K562 (cell line): Measurements from ENCODE around the gene NUP62. TPM values are rescaled to one million over a fixed set of nuclear protein-coding genes. Genes with fewer than 3 reads are reported as not detected.

Experiments
- ATAC-seq: fragments of 200-7000 bp; cut with Tn5 transposase; 3 replicates; pipeline ENCODE4 v1.9.1; 2020; ENCODE audit warnings: moderate library complexity
- BruUV-seq: library from RNA; stranded (reverse); fragments of 400-500 nt; replicated peaks from 2 replicates; lab custom pipeline; 2021; lab: Mats Ljungman, UMichigan
- CTCF ChIA-PET: fragments of 300-600 bp; formaldehyde crosslinking; extraction: SDS; loops from one replicate; lab custom pipeline; 2021; ENCODE audit warnings: low intra/inter-chr PET ratio; lab: Yijun Ruan, JAX
- POLR2A ChIA-PET: fragments of 300-600, 350-650 bp; sonication (Branson Sonifier 250); formaldehyde crosslinking; extraction: SDS; loops from one replicate; lab custom pipeline; 2021; ENCODE audit warnings: antibody characterized with exemption, inconsistent platforms; lab: Yijun Ruan, JAX
- DNase-seq, 4 experiments: peaks; one replicate each; pipeline versions ENCODE4 v3.0.0 to v3.0.0-alpha.2; 2011 to 2018; ENCODE audit warnings: low spot score in 3 of 4, mixed read lengths in 3 of 4; ENCODE audit errors: extremely low read depth in 1 of 4
- FAIRE-seq: peaks from 2 replicates; lab custom pipeline; 2011; peaks lifted over from hg19 to GRCh38; lab: Jason Lieb, UNC
- H2AFZ ChIP-seq: 2 replicates; pipeline ENCODE4 v1.6.0; 2011; ENCODE audit warnings: low read depth, low read length, control low read depth, inconsistent platforms
- H3K27ac ChIP-seq: fragments of 200-600 bp; 3 replicates; pipeline ENCODE4 v1.8.0; 2011; ENCODE audit warnings: low read depth, mild to moderate bottlenecking, control low read depth, inconsistent platforms, low read length, moderate library complexity, mixed read lengths; ENCODE audit errors: extremely low read depth
- H3K27me3 ChIP-seq, 2 experiments: fragments of 300-600 bp in 1 of 2; 2 replicates in 1 of 2; 3 replicates in 1 of 2; pipeline versions ENCODE4 v1.6.0 to v1.8.0; 2011; ENCODE audit warnings: inconsistent platforms in 2 of 2, low read length in 2 of 2, mild to moderate bottlenecking in 1 of 2, mixed read lengths in 1 of 2, moderate library complexity in 1 of 2; ENCODE audit not compliant: control insufficient read depth in 2 of 2, insufficient read depth in 2 of 2
- H3K36me3 ChIP-seq: fragments of 300-600 bp; 3 replicates; pipeline ENCODE4 v1.8.0; 2011; ENCODE audit warnings: mild to moderate bottlenecking, low read length, inconsistent platforms; ENCODE audit not compliant: control insufficient read depth, insufficient read depth
- H3K4me1 ChIP-seq, 2 experiments: fragments of 200-600 bp in 1 of 2; replicated peaks in 1 of 2; 2 replicates in 1 of 2; 3 replicates in 1 of 2; pipeline versions ENCODE4 v1.5.1 to v1.8.0; 2011; ENCODE audit warnings: inconsistent platforms in 2 of 2, low read length in 2 of 2, mild to moderate bottlenecking in 1 of 2, mixed read lengths in 1 of 2, moderate library complexity in 1 of 2; ENCODE audit not compliant: control insufficient read depth in 2 of 2, insufficient read depth in 2 of 2
- H3K4me2 ChIP-seq: 2 replicates; pipeline ENCODE4 v1.6.1; 2011; ENCODE audit warnings: low read length, control low read depth, inconsistent platforms, mixed read lengths; ENCODE audit not compliant: insufficient read depth
- H3K4me3 ChIP-seq: fragments of 200-600 bp; sonication (generic), shearing (Covaris generic); 2 replicates; pipeline ENCODE4 v1.5.1; 2016; ENCODE audit warnings: control low read depth, inconsistent platforms
- H3K79me2 ChIP-seq: fragments of 200-600 bp; 3 replicates; pipeline ENCODE4 v1.8.0; 2011; ENCODE audit warnings: low read length, inconsistent platforms; ENCODE audit not compliant: control insufficient read depth, insufficient read depth
- H3K9ac ChIP-seq, 2 experiments: 2 replicates each; pipeline versions ENCODE4 v1.6.0 to v1.6.1; 2011; ENCODE audit warnings: low read depth in 2 of 2, low read length in 2 of 2, control low read depth in 1 of 2, inconsistent platforms in 1 of 2, mild to moderate bottlenecking in 1 of 2, mixed read lengths in 1 of 2; ENCODE audit not compliant: insufficient read depth in 1 of 2
- H3K9me1 ChIP-seq: one replicate; pipeline ENCODE4 v1.6.0; 2011; ENCODE audit warnings: inconsistent platforms, mild to moderate bottlenecking, low read length, moderate library complexity; ENCODE audit not compliant: control insufficient read depth, insufficient read depth
- H3K9me3 ChIP-seq: replicated peaks from 2 replicates; pipeline ENCODE4 v1.5.1; 2011; ENCODE audit warnings: low read depth, low read length, inconsistent platforms; ENCODE audit not compliant: control insufficient read depth, insufficient read depth
- H4K20me1 ChIP-seq: replicated peaks from 2 replicates; pipeline ENCODE4 v1.6.1; 2011; ENCODE audit warnings: low read length, inconsistent platforms, mixed read lengths; ENCODE audit not compliant: control insufficient read depth, insufficient read depth
- RBFOX2 ChIP-seq: fragments of 200-400 bp; formaldehyde crosslinking; IDR thresholded peaks from 2 replicates; pipeline ENCODE4 v1.6.1; 2017; ENCODE audit warnings: low read depth, mild to moderate bottlenecking, low read length, moderate library complexity
- TAF1 ChIP-seq: IDR thresholded peaks from 2 replicates; pipeline ENCODE4 v1.6.1; 2011; ENCODE audit warnings: mild to moderate bottlenecking, low read length, moderate library complexity; ENCODE audit not compliant: insufficient read depth, control insufficient read depth, severe bottlenecking; ENCODE audit errors: extremely low read depth
- WGBS: fragments of 100-300 bp; shearing (Covaris generic); methylation state at CpG from one replicate; pipeline ENCODE4 v1.1.6; 2016; ENCODE audit warnings: low coverage, mixed read lengths; ENCODE audit not compliant: insufficient coverage; ENCODE audit errors: missing lambda C conversion rate; 5-methylcytosine and 5-hydroxymethylcytosine counted together
- in situ Hi-C: fragments of 300-500 bp; cut with MboI; formaldehyde crosslinking; loops from 4 replicates; pipeline ENCODE4 v1.15.0; 2018; ENCODE audit warnings: inconsistent platforms, mixed read lengths
- intact Hi-C: fragments of 100-400 bp; cut with micrococcal nuclease; formaldehyde crosslinking; loops from 2 replicates; pipeline ENCODE4 v1.14.2; 2022
- polyA plus RNA-seq, 8 experiments: library from polyadenylated mRNA; depleted of rRNA in 4 of 8; stranded (reverse) in 5 of 8; unstranded in 3 of 8; fragments of >200 nt; fragmentation: Nextera tagmentation in 2 of 8; fragmentation: Illumina TruSeq in 1 of 8; extraction: Ambion mirVana in 2 of 8; extraction: Trizol in 1 of 8; gene quantifications; 2 replicates each; pipeline versions ENCODE4 v1.2.1 to v1.2.3, GENCODE V29; 2011 to 2014; ENCODE audit warnings: inconsistent platforms in 1 of 8, missing spikeins in 1 of 8
- total RNA-seq, 7 experiments: library from RNA; depleted of rRNA in 6 of 7; stranded (reverse); fragments of >200 nt in 6 of 7; fragmentation: Illumina TruSeq in 2 of 7; extraction: Trizol in 2 of 7; gene quantifications; 2 replicates each; pipeline versions ENCODE4 v1.2.1 to v1.2.3, GENCODE V29; 2011 to 2021; ENCODE audit warnings: low replicate concordance in 1 of 7

NUP62 gene
- total and polyA plus RNA-seq, 9 of the 15 experiments (the other 6 are each of a cell fraction or from before 2014, with no cell fraction given) = 16.9 to 109 (median 66.0) TPM

DNA sequence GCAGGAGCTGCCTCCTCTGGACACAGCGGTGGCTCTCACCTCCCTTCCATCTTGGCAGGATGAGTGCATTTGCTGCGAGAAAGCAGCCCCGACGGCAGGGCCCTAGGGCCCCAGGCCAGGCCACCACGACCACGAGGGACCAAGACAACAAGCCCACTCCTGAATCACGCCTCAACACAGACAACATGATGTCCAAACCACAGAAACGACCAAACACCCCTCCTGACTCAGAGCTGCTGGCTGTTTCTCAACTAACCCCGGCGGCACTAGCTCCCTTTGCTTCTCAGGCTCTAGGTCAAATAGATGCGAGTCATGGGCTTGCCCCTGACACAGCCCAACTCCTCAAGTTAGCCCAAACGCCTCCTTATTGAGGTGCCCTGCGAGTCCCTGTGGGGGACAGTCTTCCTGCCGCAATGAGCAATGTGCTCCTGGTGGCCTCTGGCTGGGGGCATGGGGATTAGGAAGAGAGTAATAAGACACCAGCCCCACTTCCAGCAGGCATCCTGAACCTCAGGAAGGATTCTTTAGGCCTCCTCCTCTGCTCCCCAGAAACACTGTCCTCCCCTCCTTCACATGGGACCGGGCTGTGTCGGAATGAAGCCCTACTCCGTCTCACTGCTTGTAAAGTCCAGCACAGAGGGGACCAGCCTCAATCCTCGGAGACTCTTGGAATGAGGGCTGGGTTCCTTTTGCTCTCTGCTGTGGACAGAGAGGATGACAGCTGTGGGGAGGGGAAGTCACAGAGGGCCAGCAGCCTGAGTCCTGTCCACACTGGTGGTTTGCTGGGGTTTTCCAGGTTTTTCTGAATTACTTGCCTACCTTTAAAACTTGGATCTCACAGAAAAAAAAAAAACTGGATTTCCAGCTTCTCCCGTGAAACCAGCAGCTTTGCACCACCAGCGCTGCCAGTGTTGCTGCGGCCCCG lies 7.2 kb downstream of the NUP62 start:
- Histone ChIP-seq H3K9me1 (peaks cover 9% of the 10 kb centered on the region), H3K4me3 (no peak overlapping the region), H3K79me2 (peaks cover 95% of the 10 kb centered on the region), H3K9me3 (no peaks in the 10 kb centered on the region), H4K20me1 (peaks cover 28% of the 10 kb centered on the region), H3K9ac (peak overlapping the region in 1 of 2 experiments; percentile 75; a peak in 1 of 4 replicates), H3K27me3 (no peaks in the 10 kb centered on the region), H3K27ac (no peak overlapping the region; the same call in 2 of the 3 replicates), H3K4me1 (peaks cover 22 to 45% of the 10 kb centered on the region in 2 experiments), H3K4me2 (no peak overlapping the region), H2AFZ (no peak overlapping the region), H3K36me3 (peaks cover 96% of the 10 kb centered on the region)
- ATAC-seq = no peak
- BruUV-seq = no TSS peak
- TF ChIP-seq TAF1 = no peak
- peak; percentile 68 for TF ChIP-seq RBFOX2
- ChIA-PET POLR2A (interaction anchor here (0.6 to 1.2 kb wide), 5 partner anchors 8 to 797 kb away, joined by 3 to 6 read pairs (median 4); no protein-coding TSS in a partner anchor), CTCF (no interaction called here)
- WGBS = 89% methylated on average over 21 of the region's 22 CpGs
- intact Hi-C loops = no loop called here
- in situ Hi-C loops = no loop called here
- DNase-seq = no peak
- FAIRE-seq = no peak
